Keratinocyte (primary cell): ENCODE results near the gene ZNF521. TPM values are rescaled to one million over a fixed set of nuclear protein-coding genes. Genes with fewer than 3 reads are reported as not detected.
"Not testable (repeated sequence)": the region's sequence is repeated elsewhere in the genome, so short reads cannot be mapped to it uniquely, and the experiment has no call there.

Source experiments
- DNase-seq: peaks from one replicate; pipeline ENCODE4 v3.0.0-alpha.2; 2011; ENCODE audit warnings: low read depth, missing footprints, low spot score
- FAIRE-seq: peaks from 2 replicates; lab custom pipeline; 2011; peaks lifted over from hg19 to GRCh38; lab: Jason Lieb, UNC
- H2AFZ ChIP-seq: 2 replicates; pipeline ENCODE4 v1.6.0; 2012; ENCODE audit warnings: low read length, control low read depth, inconsistent platforms; ENCODE audit not compliant: control insufficient read depth
- H3K27ac ChIP-seq: 2 replicates; pipeline ENCODE4 v1.5.1; 2011; ENCODE audit warnings: low read length; ENCODE audit not compliant: control insufficient read depth, insufficient read depth
- H3K27me3 ChIP-seq: 3 replicates; pipeline ENCODE4 v1.6.0; 2011; ENCODE audit warnings: low read length; ENCODE audit not compliant: control insufficient read depth, insufficient read depth; ENCODE audit errors: extremely low read depth
- H3K36me3 ChIP-seq, 2 experiments: 2 replicates in 1 of 2; 3 replicates in 1 of 2; pipeline ENCODE4 v1.5.1; 2011; ENCODE audit warnings: low read length in 2 of 2, mild to moderate bottlenecking in 1 of 2; ENCODE audit not compliant: control insufficient read depth in 2 of 2, insufficient read depth in 2 of 2; ENCODE audit errors: extremely low read depth in 1 of 2
- H3K4me1 ChIP-seq: 3 replicates; pipeline ENCODE4 v1.5.1; 2011; ENCODE audit warnings: low read length; ENCODE audit not compliant: control insufficient read depth, insufficient read depth; ENCODE audit errors: extremely low read depth
- H3K4me2 ChIP-seq: 3 replicates; pipeline ENCODE4 v1.6.0; 2011; ENCODE audit warnings: low read depth, low read length; ENCODE audit not compliant: control insufficient read depth, insufficient read depth; ENCODE audit errors: extremely low read depth
- H3K4me3 ChIP-seq, 3 experiments: fragments of 200-600 bp in 1 of 3; sonication (generic) in 1 of 3; 2 replicates in 2 of 3; 3 replicates in 1 of 3; pipeline ENCODE4 v1.5.1; 2011 to 2016; ENCODE audit warnings: low read length in 3 of 3, mild to moderate bottlenecking in 3 of 3, control low read depth in 2 of 3, inconsistent platforms in 1 of 3, low read depth in 1 of 3, mixed read lengths in 1 of 3, mixed run types in 1 of 3, moderate library complexity in 1 of 3; ENCODE audit not compliant: control insufficient read depth in 2 of 3, insufficient read depth in 2 of 3; ENCODE audit errors: extremely low read depth in 1 of 3
- H3K79me2 ChIP-seq: 2 replicates; pipeline ENCODE4 v1.6.0; 2012; ENCODE audit warnings: low read length; ENCODE audit not compliant: control insufficient read depth, insufficient read depth
- H3K9ac ChIP-seq: 3 replicates; pipeline ENCODE4 v1.6.0; 2011; ENCODE audit warnings: low read length; ENCODE audit not compliant: control insufficient read depth, insufficient read depth; ENCODE audit errors: extremely low read depth
- H3K9me1 ChIP-seq: 3 replicates; pipeline ENCODE4 v1.6.0; 2011; ENCODE audit warnings: low read length; ENCODE audit not compliant: control insufficient read depth, insufficient read depth; ENCODE audit errors: extremely low read depth
- H3K9me3 ChIP-seq: 2 replicates; pipeline ENCODE4 v1.5.1; 2012; ENCODE audit warnings: low read depth, low read length; ENCODE audit not compliant: control insufficient read depth
- H4K20me1 ChIP-seq: 3 replicates; pipeline ENCODE4 v1.6.0; 2011; ENCODE audit warnings: low read length; ENCODE audit not compliant: control insufficient read depth, insufficient read depth; ENCODE audit errors: extremely low read depth
- CTCF ChIP-seq, 3 experiments: IDR thresholded peaks in 1 of 3; conservative IDR thresholded peaks in 1 of 3; optimal IDR thresholded peaks in 1 of 3; 2 replicates in 2 of 3; 3 replicates in 1 of 3; pipeline versions ENCODE3 to v1.5.1; 2011; ENCODE audit warnings: low read length in 3 of 3, mild to moderate bottlenecking in 3 of 3, moderate library complexity in 2 of 3, control low read depth in 1 of 3, inconsistent platforms in 1 of 3; ENCODE audit not compliant: insufficient read depth in 2 of 3; ENCODE audit errors: extremely low read depth in 1 of 3
- EZH2 ChIP-seq: IDR thresholded peaks from one replicate; pipeline ENCODE4 v1.6.1; 2012; ENCODE audit warnings: inconsistent platforms, mild to moderate bottlenecking, low read length, moderate library complexity
- dilution Hi-C: fragments of 300-500 bp; cut with MboI; formaldehyde crosslinking; loops from one replicate; pipeline ENCODE4 v1.7.0; 2020; ENCODE audit warnings: low sequenced_read_pairs; ENCODE audit not compliant: extremely low pct_ligation_motif_present
- polyA plus RNA-seq, 5 experiments: library from polyadenylated mRNA; depleted of rRNA in 3 of 5; stranded (reverse) in 3 of 5; stranded (forward) in 1 of 5; unstranded in 1 of 5; fragments of >200 nt; gene quantifications; 1 replicate in 1 of 5; 2 replicates in 3 of 5; 3 replicates in 1 of 5; pipeline versions ENCODE4 v1.2.1 to v1.2.3, GENCODE V29; 2011 to 2012; ENCODE audit warnings: missing spikeins in 2 of 5, low read depth in 1 of 5, low replicate concordance in 1 of 5

The ZNF521 gene
- polyA plus RNA-seq, 1 donor (not counting 4 experiments of a cell fraction or from before 2014, with no cell fraction given), result 0.07 TPM

GRCh38 chr18:25274926-25275325, 77.0 kb downstream of the ZNF521 start:
- Histone ChIP-seq H3K4me1 (no peaks in the 10 kb centered on the region), H3K27me3 (no peaks in the 10 kb centered on the region), H3K9me1 (no peaks in the 10 kb centered on the region), H3K36me3 (no peaks in the 10 kb centered on the region), H4K20me1 (no peaks in the 10 kb centered on the region), H2AFZ (no peak overlapping the region), H3K4me3 (no peak overlapping the region), H3K4me2 (no peak overlapping the region), H3K27ac (no peak overlapping the region), H3K9ac (no peak overlapping the region), H3K9me3 (no peaks in the 10 kb centered on the region), H3K79me2 (no peaks in the 10 kb centered on the region)
- no peak for TF ChIP-seq CTCF (optimal IDR thresholded peaks at IDR 0.05 in 1 of 3, IDR thresholded peaks at IDR 0.05 in 1 of 3, conservative IDR thresholded peaks at IDR 0.05 in 1 of 3; ENCODE audit: extremely low read depth in 1 of 3, insufficient read depth in 2 of 3, low read length in 3 of 3)
- TF ChIP-seq EZH2, result no peak
- dilution Hi-C loops, result no loop called here
- no peak for FAIRE-seq
- DNase-seq, result no peak

GRCh38 chr18:25266931-25267527, 84.9 kb downstream of the ZNF521 start:
- H4K20me1 ChIP-seq, H3K9ac ChIP-seq, H3K36me3 ChIP-seq, H3K27ac ChIP-seq, DNase-seq, H3K4me1 ChIP-seq, H3K27me3 ChIP-seq, H3K4me2 ChIP-seq, dilution Hi-C loops, H3K9me1 ChIP-seq, H2AFZ ChIP-seq, H3K4me3 ChIP-seq, H3K79me2 ChIP-seq, H3K9me3 ChIP-seq, FAIRE-seq: not testable (repeated sequence)

DNA sequence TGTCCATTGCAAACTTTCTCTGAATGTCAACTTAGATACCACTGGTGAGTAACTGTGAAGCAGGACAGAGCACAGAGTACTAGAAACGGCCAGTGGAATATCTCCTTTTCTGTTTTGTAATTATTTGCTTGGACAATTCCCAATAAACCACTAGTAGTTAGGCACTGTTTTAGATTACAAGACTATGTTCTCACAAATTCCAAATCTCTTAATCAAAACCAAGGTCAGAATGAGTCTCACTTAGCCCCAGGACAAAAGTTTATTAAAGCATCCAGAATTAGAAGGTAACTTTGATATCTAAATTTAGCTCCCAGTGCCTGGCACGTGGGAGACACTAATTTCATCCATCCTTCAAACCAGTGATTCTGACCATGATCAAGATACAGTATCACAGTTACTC, 89.0 kb downstream of the ZNF521 start:
- DNase-seq, result no peak
- dilution Hi-C loops, result no loop called here
- FAIRE-seq, result no peak

More for the DNA sequence above, 89.0 kb downstream of the ZNF521 start:
- Histone ChIP-seq H3K9me3 (no peaks in the 10 kb centered on the region), H3K27me3 (no peaks in the 10 kb centered on the region), H3K9ac (no peak overlapping the region), H3K4me1 (no peaks in the 10 kb centered on the region), H3K79me2 (no peaks in the 10 kb centered on the region), H3K4me3 (no peak overlapping the region), H2AFZ (no peak overlapping the region), H4K20me1 (no peaks in the 10 kb centered on the region), H3K27ac (no peak overlapping the region), H3K4me2 (no peak overlapping the region), H3K9me1 (no peaks in the 10 kb centered on the region), H3K36me3 (no peaks in the 10 kb centered on the region)
- no peak for TF ChIP-seq CTCF (optimal IDR thresholded peaks at IDR 0.05 in 1 of 3, IDR thresholded peaks at IDR 0.05 in 1 of 3, conservative IDR thresholded peaks at IDR 0.05 in 1 of 3; ENCODE audit: extremely low read depth in 1 of 3, insufficient read depth in 2 of 3, low read length in 3 of 3)
